Measurements from ENCODE around the gene MAP7D3. TPM values are rescaled to one million over a fixed set of nuclear protein-coding genes. Genes with fewer than 3 reads are reported as not detected.

MAP7D3 gene
- total RNA-seq, 4 donors from 2014 or later: 2.2 to 10.9 (median 5.2) TPM

DNA sequence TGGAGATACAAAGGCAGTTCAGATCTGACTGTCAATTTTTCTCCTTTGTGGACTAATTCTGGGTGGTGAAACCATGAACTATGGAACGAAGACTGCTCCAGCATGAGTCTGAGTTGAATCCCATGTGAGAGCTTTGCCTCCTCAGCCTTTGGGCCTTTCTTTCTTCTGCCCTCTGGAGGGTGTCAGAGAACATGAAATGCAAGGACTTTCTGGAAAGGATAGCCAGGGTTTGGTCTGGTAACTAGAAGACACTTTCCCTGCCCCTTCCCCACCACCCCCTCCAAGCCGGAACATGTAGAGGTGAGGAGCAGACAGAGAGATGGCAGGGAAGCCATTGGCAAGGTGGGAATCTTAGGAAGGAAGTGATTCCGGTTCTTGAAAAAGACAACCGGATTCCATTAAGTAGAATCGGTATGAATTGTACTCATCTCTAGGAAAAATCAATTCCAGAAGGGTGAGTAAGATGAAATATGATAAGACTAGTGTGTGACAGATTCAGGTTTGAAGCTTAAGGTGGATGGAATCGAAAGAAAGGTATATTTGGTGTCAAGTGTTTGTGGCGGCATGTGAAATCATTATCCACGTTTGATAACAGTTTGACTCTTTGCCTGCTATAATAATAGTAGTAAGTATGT, 84.9 kb downstream of the MAP7D3 start:
- Histone ChIP-seq H3K36me3 (no peaks in the 10 kb centered on the region), H3K27me3 (no peaks in the 10 kb centered on the region), H3K9me3 (no peaks in the 10 kb centered on the region), H3K27ac (peak overlapping the region; percentile 57 to 94 (median 77)), H3K4me3 (no peak overlapping the region), H3K4me1 (peaks cover 0 to 12% (median 3%) of the 10 kb centered on the region in 4 donors)
- intact Hi-C loops (cut with DNase I; ENCODE audit: low total_unique reads): no loop called here
- TF ChIP-seq POLR2A (IDR thresholded peaks at IDR 0.05) (no peak), EP300 (IDR thresholded peaks at IDR 0.05; ENCODE audit: low read depth) (no peak)
- TF ChIP-seq, protein P1, sequence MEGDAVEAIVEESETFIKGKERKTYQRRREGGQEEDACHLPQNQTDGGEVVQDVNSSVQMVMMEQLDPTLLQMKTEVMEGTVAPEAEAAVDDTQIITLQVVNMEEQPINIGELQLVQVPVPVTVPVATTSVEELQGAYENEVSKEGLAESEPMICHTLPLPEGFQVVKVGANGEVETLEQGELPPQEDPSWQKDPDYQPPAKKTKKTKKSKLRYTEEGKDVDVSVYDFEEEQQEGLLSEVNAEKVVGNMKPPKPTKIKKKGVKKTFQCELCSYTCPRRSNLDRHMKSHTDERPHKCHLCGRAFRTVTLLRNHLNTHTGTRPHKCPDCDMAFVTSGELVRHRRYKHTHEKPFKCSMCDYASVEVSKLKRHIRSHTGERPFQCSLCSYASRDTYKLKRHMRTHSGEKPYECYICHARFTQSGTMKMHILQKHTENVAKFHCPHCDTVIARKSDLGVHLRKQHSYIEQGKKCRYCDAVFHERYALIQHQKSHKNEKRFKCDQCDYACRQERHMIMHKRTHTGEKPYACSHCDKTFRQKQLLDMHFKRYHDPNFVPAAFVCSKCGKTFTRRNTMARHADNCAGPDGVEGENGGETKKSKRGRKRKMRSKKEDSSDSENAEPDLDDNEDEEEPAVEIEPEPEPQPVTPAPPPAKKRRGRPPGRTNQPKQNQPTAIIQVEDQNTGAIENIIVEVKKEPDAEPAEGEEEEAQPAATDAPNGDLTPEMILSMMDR (IDR thresholded peaks at IDR 0.05): peak in 2 of 5 experiments; percentile 5 to 9
- in situ Hi-C loops (cut with MboI; ENCODE audit: low pct_ligation_motif_present in 1 of 4, low pct_unique_long_range_greater_than_20kb in 1 of 4, low sequenced_read_pairs in 3 of 4): loop anchor here in 1 of 4 donors (25.0 kb wide), 1 partner anchor 129 kb away; no protein-coding TSS in a partner anchor
- 51 to 74% methylated on average over 3 to 8 of the region's 8 CpGs for WGBS, 2 donors (ENCODE audit: low coverage in 1 of 2)
- DNase-seq: no peak

DNA sequence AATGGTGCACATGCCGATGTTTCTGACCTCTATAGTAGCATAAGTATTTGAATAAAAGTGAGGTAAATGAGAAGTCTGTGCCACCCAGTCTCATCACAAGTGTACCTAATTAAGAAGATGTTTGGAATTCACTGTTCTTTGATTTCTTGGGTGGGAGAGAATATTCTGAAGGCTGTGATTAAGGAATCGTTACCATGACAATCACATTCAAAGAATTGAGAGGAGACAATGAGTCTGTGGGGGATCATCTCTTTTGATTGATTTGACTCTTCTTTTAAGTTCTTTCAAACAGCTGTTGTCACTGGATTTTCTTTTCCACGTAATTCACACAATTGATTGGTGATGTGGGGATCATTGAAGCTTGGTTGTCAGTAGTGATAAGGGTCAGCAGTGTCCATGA, 85.8 kb downstream of the MAP7D3 start:
- no peaks in the 10 kb centered on the region for H3K36me3 ChIP-seq
- H3K4me3 ChIP-seq: no peak overlapping the region
- peaks cover 0 to 12% (median 5%) of the 10 kb centered on the region in 4 donors for H3K4me1 ChIP-seq
- intact Hi-C loops (cut with DNase I; ENCODE audit: low total_unique reads) (no loop called here), in situ Hi-C loops (cut with MboI; ENCODE audit: low pct_ligation_motif_present in 1 of 4, low pct_unique_long_range_greater_than_20kb in 1 of 4, low sequenced_read_pairs in 3 of 4) (loop anchor here in 1 of 4 donors (25.0 kb wide), 1 partner anchor 128 kb away; no protein-coding TSS in a partner anchor)
- no peak for TF ChIP-seq POLR2AphosphoS5 (IDR thresholded peaks at IDR 0.05)
- no peak for TF ChIP-seq POLR2A (IDR thresholded peaks at IDR 0.05)
- TF ChIP-seq EP300 (IDR thresholded peaks at IDR 0.05; ENCODE audit: low read depth): no peak
- TF ChIP-seq, protein P1 (IDR thresholded peaks at IDR 0.05): no peak
- no peak for DNase-seq
- 37 to 44% methylated on average over 3 of the region's 3 CpGs for WGBS, 2 donors (ENCODE audit: low coverage in 1 of 2)
- H3K27me3 ChIP-seq: no peaks in the 10 kb centered on the region
- peak overlapping the region; percentile 57 to 94 (median 77) for H3K27ac ChIP-seq
- H3K9me3 ChIP-seq: no peaks in the 10 kb centered on the region

DNA sequence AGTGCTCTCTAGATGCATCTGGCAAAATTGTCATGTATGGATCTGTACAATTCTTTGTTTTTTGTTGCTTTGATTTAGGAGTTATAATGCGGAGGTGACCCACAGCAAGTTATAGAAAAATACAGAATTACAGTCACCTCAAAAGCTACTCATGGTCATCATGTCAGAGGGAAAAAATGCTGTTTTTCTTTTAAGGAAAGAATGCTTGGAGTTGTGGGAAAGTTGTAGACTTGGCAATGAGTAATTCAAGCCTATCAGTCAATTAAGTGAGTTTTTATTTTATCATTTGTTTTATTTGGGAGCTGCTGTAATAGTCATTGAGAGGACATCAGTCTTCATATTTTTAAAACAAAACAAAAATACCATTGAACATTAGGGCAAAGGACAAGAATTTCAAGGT, 87.5 kb downstream of the MAP7D3 start:
- TF ChIP-seq POLR2AphosphoS5 (IDR thresholded peaks at IDR 0.05): no peak
- no peak for TF ChIP-seq POLR2A (IDR thresholded peaks at IDR 0.05)
- no peak for TF ChIP-seq EP300 (IDR thresholded peaks at IDR 0.05; ENCODE audit: low read depth)
- TF ChIP-seq, protein P1 (IDR thresholded peaks at IDR 0.05): no peak
- H3K4me3 ChIP-seq: no peak overlapping the region
- peaks cover 0 to 18% (median 6%) of the 10 kb centered on the region in 4 donors for H3K4me1 ChIP-seq
- 83% methylated on average over 1 of the region's 1 CpG; no CpG with 5 or more reads in 1 of the 2 donors for WGBS, 2 donors (ENCODE audit: low coverage in 1 of 2)
- H3K36me3 ChIP-seq: no peaks in the 10 kb centered on the region
- no peak for DNase-seq
- intact Hi-C loops (cut with DNase I; ENCODE audit: low total_unique reads) (no loop called here), in situ Hi-C loops (cut with MboI; ENCODE audit: low pct_ligation_motif_present in 1 of 4, low pct_unique_long_range_greater_than_20kb in 1 of 4, low sequenced_read_pairs in 3 of 4) (loop anchor here in 1 of 4 donors (25.0 kb wide), 1 partner anchor 126 kb away; no protein-coding TSS in a partner anchor)
- peak overlapping the region; percentile 62 to 94 (median 77) for H3K27ac ChIP-seq
- no peaks in the 10 kb centered on the region for H3K9me3 ChIP-seq
- H3K27me3 ChIP-seq: no peaks in the 10 kb centered on the region

Other genes starting within 250 kb of the MAP7D3 start
- 100 to 1,000 TPM; 139 to 617 (median 162) TPM for gene FHL1, start 103.9 kb downstream of the MAP7D3 start, total RNA-seq
- under 1 TPM in 1 of 4 donors, not detected in 3; under 0.01 TPM for gene ADGRG4, start 49.6 kb upstream of the MAP7D3 start, total RNA-seq
- not detected for gene BRS3, start 236.5 kb upstream of the MAP7D3 start, total RNA-seq
- 10 to 100 TPM; 34.0 to 44.8 (median 40.7) TPM for gene HTATSF1, start 246.2 kb upstream of the MAP7D3 start, total RNA-seq

Measured in transverse colon (tissue), 4 donors.